GM13977 (cell line): Measurements from ENCODE around the gene ARHGAP36.

ENCODE experiments used
- DNase-seq: peaks from one replicate; pipeline ENCODE4 v3.0.0; 2012; ENCODE audit warnings: low spot score
- in situ Hi-C: fragments of 300-500 bp; cut with MboI; formaldehyde crosslinking; loops from one replicate; pipeline ENCODE4 v1.12.0; 2022; ENCODE audit warnings: low sequenced_read_pairs, low pct_unique_long_range_greater_than_20kb, mixed read lengths, inconsistent platforms; ENCODE audit not compliant: unreplicated experiment
- TF ChIP-seq, protein P1 (sequence below): IDR thresholded peaks from 2 replicates; pipeline ENCODE4 v1.5.1; 2012; ENCODE audit warnings: mild to moderate bottlenecking, control low read depth; ENCODE audit not compliant: insufficient read depth; ENCODE audit errors: extremely low read depth, missing control alignments

Gene ARHGAP36

DNA sequence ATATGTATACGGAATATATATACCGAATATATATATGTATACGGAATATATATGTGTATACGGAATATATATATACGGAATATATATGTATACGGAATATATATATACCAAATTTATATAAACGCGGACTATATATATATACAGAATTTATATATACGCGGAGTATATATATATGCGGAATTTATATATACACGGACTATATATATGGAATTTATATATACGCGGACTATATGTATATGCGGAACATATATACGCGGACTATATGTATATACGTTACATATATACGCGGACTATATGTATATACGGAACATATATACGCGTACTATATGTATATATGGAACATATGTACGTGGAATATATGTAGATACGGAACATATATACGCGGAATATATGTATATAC, 78.6 kb downstream of the ARHGAP36 start:
- in situ Hi-C loops: no loop called here
- no peak for DNase-seq

DNA sequence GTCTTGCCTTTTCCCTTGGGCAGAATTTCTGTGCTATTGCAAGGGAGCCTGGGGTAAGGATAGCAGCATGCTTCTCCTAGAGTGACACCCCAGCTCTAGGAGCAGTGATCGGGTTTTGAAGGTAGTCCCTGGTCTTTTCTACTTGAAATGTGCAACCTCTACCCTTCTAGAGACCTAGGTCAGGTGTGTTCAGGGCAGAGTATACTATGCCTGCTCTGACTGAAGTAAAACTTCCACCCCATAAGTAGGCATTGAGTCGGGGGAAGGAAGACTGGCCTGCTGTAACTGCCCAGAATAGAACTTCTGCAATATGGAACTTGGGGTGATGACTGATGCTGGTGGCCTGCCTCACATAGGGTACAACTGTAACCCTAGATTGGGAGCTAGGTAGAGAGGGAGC, 80.9 kb downstream of the ARHGAP36 start:
- TF ChIP-seq, protein P1, sequence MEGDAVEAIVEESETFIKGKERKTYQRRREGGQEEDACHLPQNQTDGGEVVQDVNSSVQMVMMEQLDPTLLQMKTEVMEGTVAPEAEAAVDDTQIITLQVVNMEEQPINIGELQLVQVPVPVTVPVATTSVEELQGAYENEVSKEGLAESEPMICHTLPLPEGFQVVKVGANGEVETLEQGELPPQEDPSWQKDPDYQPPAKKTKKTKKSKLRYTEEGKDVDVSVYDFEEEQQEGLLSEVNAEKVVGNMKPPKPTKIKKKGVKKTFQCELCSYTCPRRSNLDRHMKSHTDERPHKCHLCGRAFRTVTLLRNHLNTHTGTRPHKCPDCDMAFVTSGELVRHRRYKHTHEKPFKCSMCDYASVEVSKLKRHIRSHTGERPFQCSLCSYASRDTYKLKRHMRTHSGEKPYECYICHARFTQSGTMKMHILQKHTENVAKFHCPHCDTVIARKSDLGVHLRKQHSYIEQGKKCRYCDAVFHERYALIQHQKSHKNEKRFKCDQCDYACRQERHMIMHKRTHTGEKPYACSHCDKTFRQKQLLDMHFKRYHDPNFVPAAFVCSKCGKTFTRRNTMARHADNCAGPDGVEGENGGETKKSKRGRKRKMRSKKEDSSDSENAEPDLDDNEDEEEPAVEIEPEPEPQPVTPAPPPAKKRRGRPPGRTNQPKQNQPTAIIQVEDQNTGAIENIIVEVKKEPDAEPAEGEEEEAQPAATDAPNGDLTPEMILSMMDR: no peak
- in situ Hi-C loops: no loop called here
- DNase-seq: no peak

More for the DNA sequence above, 78.6 kb downstream of the ARHGAP36 start:
- TF ChIP-seq, protein P1: no peak
